Activated naive CD4-positive, alpha-beta T cell (primary cell): Measurements from ENCODE around the gene RETREG2.

ENCODE experiments used
- DNase-seq, 4 experiments: peaks; one replicate each; lab custom pipeline; 2025; lab: John Stamatoyannopoulos, UW

Gene RETREG2

DNA sequence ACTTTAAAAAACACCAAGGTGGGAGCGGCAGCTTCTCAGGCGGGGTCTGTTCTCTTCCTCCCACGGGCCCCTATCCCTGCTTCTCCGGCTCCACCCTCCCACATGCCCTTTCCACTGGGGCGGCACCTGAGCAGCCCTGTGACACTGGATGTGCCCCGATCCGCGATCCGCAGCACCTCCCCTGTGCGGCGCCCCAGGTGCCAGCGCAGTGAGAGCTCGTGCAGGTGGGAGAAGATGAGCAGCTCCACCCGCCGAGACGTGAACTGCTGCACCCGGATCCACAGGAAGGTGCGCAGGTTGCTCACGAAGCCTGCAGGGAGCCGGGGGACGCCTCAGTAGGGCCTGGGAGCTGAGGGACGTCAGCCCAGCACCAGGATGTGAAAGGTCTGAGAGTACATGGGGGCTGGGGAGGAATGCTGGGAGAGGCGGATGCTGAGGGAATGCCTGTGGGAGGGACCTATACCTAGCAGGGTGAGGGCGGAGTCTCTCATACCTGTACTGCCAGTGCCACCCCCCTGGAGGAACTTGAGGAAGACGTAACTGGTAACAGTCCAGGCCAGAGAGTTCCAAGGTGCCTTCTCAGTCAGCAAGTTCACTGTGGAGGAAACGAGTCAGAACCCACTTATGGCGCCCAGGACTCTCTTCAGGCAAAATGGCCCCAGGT, 37.9 kb downstream of the RETREG2 start:
- no peak for DNase-seq

GRCh38 chr2:219216535-219216915, 38.5 kb downstream of the RETREG2 start:
- no peak for DNase-seq

GRCh38 chr2:219218217-219218731, 40.2 kb downstream of the RETREG2 start:
- no peak for DNase-seq

- peak; percentile 63 to 82 (median 70) for DNase-seq
These were observed 40.9 kb downstream of the RETREG2 start, which contains the start of gene ABCB6 for GRCh38 chr2:219218732-219219701. ABCB6 (minus strand) TSS chr2:219218958; CDS start chr2:219218673, 285 bp downstream.

GRCh38 chr2:219219784-219220532, 41.9 kb downstream of the RETREG2 start:
- DNase-seq, result no peak

GRCh38 chr2:219220652-219221402, 42.8 kb downstream of the RETREG2 start:
- no peak for DNase-seq

DNA sequence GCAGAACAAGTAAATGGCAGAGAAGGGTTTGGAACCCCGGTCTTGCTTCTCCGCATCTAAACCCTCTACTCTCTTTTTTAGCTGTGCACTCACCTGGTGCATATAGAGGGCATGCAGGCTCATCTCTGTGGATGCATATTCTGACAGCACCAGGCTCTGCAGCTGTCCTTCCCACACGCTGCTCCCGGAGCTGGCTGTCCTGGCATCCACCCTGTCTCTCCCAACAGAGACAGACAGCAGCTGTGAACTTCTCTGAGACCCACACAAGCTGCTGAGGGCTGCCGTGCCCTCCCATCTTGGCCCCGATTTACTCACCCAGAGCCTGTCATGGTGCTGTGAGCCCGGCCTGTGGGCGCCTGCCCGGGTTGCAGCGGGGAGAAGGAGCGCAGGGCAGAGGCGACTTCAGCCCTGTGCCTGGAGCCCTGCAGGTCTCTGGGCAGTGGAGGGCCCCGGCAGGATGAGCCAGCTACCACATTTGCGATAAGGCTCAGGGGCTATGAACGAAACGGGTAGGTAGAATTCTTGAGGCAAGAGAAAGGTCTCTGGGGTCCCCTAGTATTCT, 44.0 kb downstream of the RETREG2 start:
- no peak for DNase-seq

DNA sequence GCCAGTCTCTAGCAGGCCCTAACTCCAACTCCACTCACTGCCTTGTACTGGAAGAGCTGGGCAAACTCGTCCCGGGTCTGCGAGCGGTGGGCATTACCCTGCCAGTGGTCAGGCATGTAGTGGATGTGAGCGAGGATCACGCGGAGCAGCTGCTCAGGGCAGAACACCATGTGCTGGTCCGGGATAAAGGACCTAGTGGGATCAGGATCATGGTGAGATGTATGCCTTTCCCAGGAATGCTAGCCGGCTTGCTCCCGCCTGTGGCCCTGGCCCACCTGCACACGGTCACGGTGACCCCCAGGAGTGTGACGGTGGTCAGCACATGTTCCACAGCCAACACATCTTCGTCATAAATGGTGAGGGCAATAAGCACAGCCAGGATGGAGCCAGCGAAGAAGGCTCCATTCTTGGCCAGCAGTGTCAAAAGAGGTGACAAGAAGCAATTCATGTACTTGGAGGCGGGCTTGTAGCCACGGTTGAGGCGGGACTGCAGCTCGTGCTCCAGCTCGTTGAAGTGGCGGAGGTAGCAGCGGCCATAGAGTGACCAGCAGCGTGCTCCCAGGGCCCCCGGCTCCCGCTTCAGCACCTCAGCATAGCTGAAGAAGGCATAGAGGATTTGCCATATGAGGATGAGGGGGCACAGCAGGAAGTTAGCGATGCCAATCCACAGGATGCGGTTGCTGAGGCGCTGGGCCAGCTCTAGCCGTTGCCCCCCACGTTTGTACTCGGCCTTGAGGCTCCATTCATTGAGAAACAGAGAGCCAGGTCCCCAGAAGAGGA, 45.9 kb downstream of the RETREG2 start:
- no peak for DNase-seq

GRCh38 chr2:219225350-219225749, 47.3 kb downstream of the RETREG2 start:
- DNase-seq, result no peak

DNA sequence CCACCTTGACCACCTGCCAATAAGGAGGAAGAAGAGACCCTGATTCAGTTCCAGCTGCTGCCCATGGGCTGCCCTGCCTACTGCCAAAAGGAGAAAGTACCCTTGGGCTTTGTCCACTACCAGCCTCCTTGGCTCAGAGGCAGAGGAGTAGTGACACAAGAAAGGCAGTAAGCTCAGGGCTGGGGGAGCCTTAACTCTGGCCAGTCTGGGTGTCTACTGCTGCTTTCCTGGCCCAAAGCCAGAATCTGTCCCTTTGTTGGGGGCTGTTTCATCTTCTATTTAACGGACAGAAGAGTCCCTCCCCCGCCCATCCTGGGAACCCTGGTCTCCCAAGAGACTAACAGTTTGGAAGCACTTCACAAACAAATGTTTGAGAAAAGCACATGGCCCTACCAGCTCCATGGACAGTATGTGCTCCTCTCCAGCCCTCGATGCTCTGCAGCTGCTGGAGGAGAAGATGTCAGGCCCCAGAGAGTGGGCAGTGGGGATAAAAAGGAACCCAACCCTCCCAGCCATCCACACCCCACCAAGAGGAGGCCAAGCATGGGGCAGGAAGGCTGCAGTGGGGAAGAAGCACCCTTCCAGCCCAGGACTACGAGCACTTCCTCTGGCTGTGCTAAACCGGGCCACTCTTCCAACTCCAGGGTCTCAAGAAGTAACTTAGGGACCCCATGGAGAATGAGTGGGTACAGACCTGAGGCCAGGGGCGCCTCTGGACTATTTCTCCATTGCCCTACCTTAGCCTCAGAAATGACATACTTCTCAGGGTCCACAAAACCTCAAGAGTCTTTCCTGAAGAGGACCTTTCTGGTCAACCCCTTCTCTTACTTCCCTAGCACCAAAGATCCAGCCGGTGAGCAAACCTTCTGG, 50.2 kb downstream of the RETREG2 start:
- no peak for DNase-seq

GRCh38 chr2:219228911-219229304, 50.8 kb downstream of the RETREG2 start:
- no peak for DNase-seq

DNA sequence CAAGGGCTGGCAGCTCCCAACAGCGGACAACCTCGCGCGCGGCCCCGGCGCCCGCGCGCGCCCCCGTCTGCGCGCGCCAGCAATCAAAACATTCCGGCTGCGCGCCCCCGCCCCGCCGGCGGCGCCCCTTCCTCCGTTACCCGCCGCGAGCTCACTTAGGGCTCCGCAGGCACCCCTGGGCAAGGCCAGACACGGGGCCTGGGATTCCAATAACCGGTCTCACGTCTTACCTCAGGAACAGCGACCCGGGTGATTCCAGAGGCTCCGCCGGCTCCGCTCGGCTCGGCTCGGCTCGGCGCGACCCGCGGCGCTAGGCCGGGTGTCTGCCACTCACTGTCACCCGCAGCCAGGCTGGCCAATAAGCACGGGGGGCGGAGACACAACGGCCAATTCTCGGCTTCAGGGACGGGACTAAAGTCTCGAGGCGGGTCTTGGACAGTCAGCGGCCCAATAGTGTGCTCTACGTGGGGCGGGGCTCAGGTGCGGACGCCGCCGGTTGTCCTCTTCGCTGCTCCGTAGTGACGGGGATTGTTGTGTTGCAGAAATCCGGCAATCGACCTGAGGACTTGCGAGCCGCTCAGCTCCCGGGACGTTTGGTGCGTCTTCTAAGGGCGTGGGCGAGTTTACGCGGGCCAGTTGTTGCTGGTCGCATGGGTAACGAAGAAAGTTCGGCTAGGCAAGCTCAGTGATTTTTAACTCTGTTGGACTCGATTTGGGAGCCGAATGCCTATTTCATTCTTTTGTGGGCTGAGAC, 51.4 kb downstream of the RETREG2 start, which contains the start of the genes ANKZF1 and ATG9A:
Gene ANKZF1 (plus strand): TSS at position 502 of the 754 bp plus-strand sequence. CDS start 452 bp downstream, outside the sequence.
Gene ATG9A (minus strand): TSS at position 332 of the 754 bp plus-strand sequence. CDS start 1,612 bp downstream, outside the sequence.
- DNase-seq, result peak; percentile 89 to 96 (median 91)

GRCh38 chr2:219230059-219230540, 52.0 kb downstream of the RETREG2 start:
- peak in 1 of 4 experiments; percentile 13 for DNase-seq

GRCh38 chr2:219234331-219234730, 56.3 kb downstream of the RETREG2 start:
- DNase-seq, result no peak
